ENCODE measurements around the gene RSAD1. TPM values are rescaled to one million over a fixed set of nuclear protein-coding genes. Genes with fewer than 3 reads are reported as not detected.

Gene RSAD1
- total RNA-seq, 1 donor from 2014 or later, result 42.4 TPM

GRCh38 chr17:50439008-50439407 lies 39.7 kb upstream of the RSAD1 start:
- Mint-ChIP-seq H3K27me3 (ENCODE audit: low read depth) (no peaks in the 10 kb centered on the region), H3K4me3 (no peak overlapping the region), H3K4me1 (peaks cover 3% of the 10 kb centered on the region), H3K36me3 (ENCODE audit: low read depth) (no peaks in the 10 kb centered on the region), H3K27ac (ENCODE audit: unreplicated experiment) (no peak overlapping the region), H3K9me3 (no peaks in the 10 kb centered on the region)
- DNase-seq (ENCODE audit: low read depth, low spot score), result no peak
- no peak for TF ChIP-seq CTCF (conservative IDR thresholded peaks at IDR 0.05)

- no peak for DNase-seq (ENCODE audit: low read depth, low spot score)
- Mint-ChIP-seq H3K9me3 (no peaks in the 10 kb centered on the region), H3K27ac (ENCODE audit: unreplicated experiment) (no peak overlapping the region)
Measured at GRCh38 chr17:50440172-50440837, 38.4 kb upstream of the RSAD1 start.

GRCh38 chr17:50440838-50441829 lies 37.5 kb upstream of the RSAD1 start:
- Mint-ChIP-seq H3K4me3 (no peak overlapping the region), H3K4me1 (peaks cover 3% of the 10 kb centered on the region), H3K36me3 (ENCODE audit: low read depth) (no peaks in the 10 kb centered on the region), H3K27ac (ENCODE audit: unreplicated experiment) (no peak overlapping the region), H3K9me3 (no peaks in the 10 kb centered on the region), H3K27me3 (ENCODE audit: low read depth) (no peaks in the 10 kb centered on the region)
- no peak for DNase-seq (ENCODE audit: low read depth, low spot score)
- no peak for TF ChIP-seq CTCF (conservative IDR thresholded peaks at IDR 0.05)

More at GRCh38 chr17:50440172-50440837, 38.4 kb upstream of the RSAD1 start:
- no peak overlapping the region for H3K4me3 Mint-ChIP-seq
- no peak for TF ChIP-seq CTCF (conservative IDR thresholded peaks at IDR 0.05)
- no peaks in the 10 kb centered on the region for H3K36me3 Mint-ChIP-seq (ENCODE audit: low read depth)
- peaks cover 3% of the 10 kb centered on the region for H3K4me1 Mint-ChIP-seq
- H3K27me3 Mint-ChIP-seq (ENCODE audit: low read depth), result no peaks in the 10 kb centered on the region

GRCh38 chr17:50443505-50443974 lies 35.1 kb upstream of the RSAD1 start:
- H3K27ac Mint-ChIP-seq (ENCODE audit: unreplicated experiment), result no peak overlapping the region

More at GRCh38 chr17:50443505-50443974, 35.1 kb upstream of the RSAD1 start:
- Mint-ChIP-seq H3K9me3 (no peaks in the 10 kb centered on the region), H3K4me1 (peaks cover 3% of the 10 kb centered on the region), H3K36me3 (ENCODE audit: low read depth) (no peaks in the 10 kb centered on the region), H3K27me3 (ENCODE audit: low read depth) (no peaks in the 10 kb centered on the region), H3K4me3 (no peak overlapping the region)
- no peak for DNase-seq (ENCODE audit: low read depth, low spot score)
- no peak for TF ChIP-seq CTCF (conservative IDR thresholded peaks at IDR 0.05)

Data from neural crest cell (in vitro differentiated cells).